AG20443 (cell line): ENCODE data around the gene NAP1L4.

Experiments used
- DNase-seq: peaks from one replicate; pipeline ENCODE4 v3.0.0; 2012; ENCODE audit warnings: low spot score, mixed read lengths

NAP1L4 gene

GRCh38 chr11:2934611-2935239 lies 57.4 kb downstream of the NAP1L4 start:
- no peak for DNase-seq

GRCh38 chr11:2934021-2934550 lies 58.0 kb downstream of the NAP1L4 start:
- no peak for DNase-seq

GRCh38 chr11:2933375-2934020 lies 58.6 kb downstream of the NAP1L4 start:
- DNase-seq = peak; percentile 91

GRCh38 chr11:2932850-2933251 lies 59.3 kb downstream of the NAP1L4 start:
- no peak for DNase-seq

GRCh38 chr11:2931771-2932738 lies 60.1 kb downstream of the NAP1L4 start:
- DNase-seq = no peak

- DNase-seq = no peak
Measured at GRCh38 chr11:2931420-2931746, 60.7 kb downstream of the NAP1L4 start.

- peak; percentile 58 for DNase-seq
Measured at GRCh38 chr11:2930704-2931419, 61.3 kb downstream of the NAP1L4 start.

- no peak for DNase-seq
Measured at GRCh38 chr11:2929950-2930703, 62.0 kb downstream of the NAP1L4 start.

- DNase-seq = peak; percentile 96
Measured at GRCh38 chr11:2929531-2929949, 62.6 kb downstream of the NAP1L4 start.

- DNase-seq = peak; percentile 91
Measured at GRCh38 chr11:2928605-2929530, 63.3 kb downstream of the NAP1L4 start, which contains the start of gene PHLDA2. TSS of gene PHLDA2 (minus strand) at chr11:2929420. CDS start at chr11:2929364, 56 bp downstream.

- DNase-seq = peak; percentile 59
Measured at GRCh38 chr11:2927851-2928604, 64.1 kb downstream of the NAP1L4 start.

GRCh38 chr11:2927121-2927800 lies 64.9 kb downstream of the NAP1L4 start:
- DNase-seq = no peak

GRCh38 chr11:2926611-2927051 lies 65.5 kb downstream of the NAP1L4 start:
- no peak for DNase-seq

- DNase-seq = no peak
Measured at GRCh38 chr11:2924821-2925675, 67.1 kb downstream of the NAP1L4 start.

GRCh38 chr11:2924381-2924780 lies 67.7 kb downstream of the NAP1L4 start:
- no peak for DNase-seq

- no peak for DNase-seq
Measured at GRCh38 chr11:2923446-2924375, 68.4 kb downstream of the NAP1L4 start.
